Glutamatergic neuron (in vitro differentiated cells): ENCODE results near the gene GMDS. TPM values are rescaled to one million over a fixed set of nuclear protein-coding genes. Genes with fewer than 3 reads are reported as not detected.

Experiments
- DNase-seq: peaks from one replicate; pipeline ENCODE4 v3.0.0; 2022
- H3K27ac Mint-ChIP-seq: one replicate; pipeline ENCODE4 v1.8.0; 2020; ENCODE audit warnings: mild to moderate bottlenecking, mixed read lengths, inconsistent platforms; ENCODE audit not compliant: unreplicated experiment
- H3K27me3 Mint-ChIP-seq: one replicate; pipeline ENCODE4 v1.8.0; 2020; ENCODE audit warnings: mild to moderate bottlenecking, moderate library complexity, mixed read lengths, inconsistent platforms; ENCODE audit not compliant: unreplicated experiment
- H3K36me3 Mint-ChIP-seq: one replicate; pipeline ENCODE4 v1.8.0; 2020; ENCODE audit warnings: mild to moderate bottlenecking, mixed read lengths, inconsistent platforms; ENCODE audit not compliant: unreplicated experiment
- H3K4me1 Mint-ChIP-seq: one replicate; pipeline ENCODE4 v1.8.0; 2020; ENCODE audit warnings: mild to moderate bottlenecking, low read depth, mixed read lengths, inconsistent platforms; ENCODE audit not compliant: unreplicated experiment
- H3K4me3 Mint-ChIP-seq: one replicate; pipeline ENCODE4 v1.8.0; 2020; ENCODE audit warnings: mild to moderate bottlenecking, mixed read lengths, inconsistent platforms; ENCODE audit not compliant: unreplicated experiment
- H3K9me3 Mint-ChIP-seq: one replicate; pipeline ENCODE4 v1.8.0; 2020; ENCODE audit warnings: mild to moderate bottlenecking, moderate library complexity, mixed read lengths, inconsistent platforms; ENCODE audit not compliant: unreplicated experiment
- CTCF ChIP-seq: fragments of 200-600 bp; sonication (generic); IDR thresholded peaks from one replicate; pipeline ENCODE4 v1.5.0; 2021; ENCODE audit not compliant: partially characterized antibody, unreplicated experiment
- total RNA-seq: library from RNA; stranded (reverse); fragmentation: NEBNext Ultra II Directional; extraction: Animal tissue kit (Norgen Biotek cat#: 25700); gene quantifications from one replicate; pipeline ENCODE4 v1.2.1, GENCODE V29; 2021; ENCODE audit not compliant: unreplicated experiment

Gene GMDS
- total RNA-seq, 1 donor from 2014 or later = 8.9 TPM

DNA sequence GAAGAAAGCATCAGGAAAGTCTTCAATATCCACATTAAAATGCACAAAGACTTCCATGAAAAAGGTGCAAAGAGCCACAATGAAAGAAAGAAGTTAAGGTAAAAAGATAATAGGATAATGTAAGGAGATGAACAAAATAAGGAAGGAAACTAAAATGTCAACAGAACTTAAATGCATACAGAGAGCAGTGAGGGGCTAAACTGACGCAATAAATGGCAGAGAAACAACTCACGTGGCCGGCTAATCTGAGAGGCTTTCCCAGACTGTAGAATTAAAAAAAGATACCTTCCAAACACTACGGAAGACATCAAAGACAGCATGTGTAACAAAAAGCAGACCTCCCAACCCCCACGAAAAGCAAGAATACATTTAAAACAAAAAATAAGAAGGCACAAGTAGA is 73.7 kb downstream of the GMDS start:
- no peak overlapping the region for H3K4me3 Mint-ChIP-seq
- H3K4me1 Mint-ChIP-seq = peaks cover 15% of the 10 kb centered on the region
- no peaks in the 10 kb centered on the region for H3K9me3 Mint-ChIP-seq
- H3K27ac Mint-ChIP-seq = no peak overlapping the region
- TF ChIP-seq CTCF = no peak
- no peak for DNase-seq
- no peaks in the 10 kb centered on the region for H3K27me3 Mint-ChIP-seq
- no peaks in the 10 kb centered on the region for H3K36me3 Mint-ChIP-seq

GRCh38 chr6:2168480-2168879 is 76.9 kb downstream of the GMDS start:
- H3K4me1 Mint-ChIP-seq = peaks cover 3% of the 10 kb centered on the region
- H3K27ac Mint-ChIP-seq = no peak overlapping the region
- no peak for TF ChIP-seq CTCF
- H3K27me3 Mint-ChIP-seq = no peaks in the 10 kb centered on the region
- H3K4me3 Mint-ChIP-seq = no peak overlapping the region
- peaks cover under 1% of the 10 kb centered on the region for H3K36me3 Mint-ChIP-seq
- no peak for DNase-seq
- no peaks in the 10 kb centered on the region for H3K9me3 Mint-ChIP-seq

GRCh38 chr6:2166717-2167116 is 78.7 kb downstream of the GMDS start:
- Mint-ChIP-seq H3K4me3 (no peak overlapping the region), H3K4me1 (peaks cover 3% of the 10 kb centered on the region), H3K36me3 (peaks cover 5% of the 10 kb centered on the region), H3K27ac (no peak overlapping the region), H3K27me3 (no peaks in the 10 kb centered on the region), H3K9me3 (no peaks in the 10 kb centered on the region)
- DNase-seq = no peak
- TF ChIP-seq CTCF = no peak

DNA sequence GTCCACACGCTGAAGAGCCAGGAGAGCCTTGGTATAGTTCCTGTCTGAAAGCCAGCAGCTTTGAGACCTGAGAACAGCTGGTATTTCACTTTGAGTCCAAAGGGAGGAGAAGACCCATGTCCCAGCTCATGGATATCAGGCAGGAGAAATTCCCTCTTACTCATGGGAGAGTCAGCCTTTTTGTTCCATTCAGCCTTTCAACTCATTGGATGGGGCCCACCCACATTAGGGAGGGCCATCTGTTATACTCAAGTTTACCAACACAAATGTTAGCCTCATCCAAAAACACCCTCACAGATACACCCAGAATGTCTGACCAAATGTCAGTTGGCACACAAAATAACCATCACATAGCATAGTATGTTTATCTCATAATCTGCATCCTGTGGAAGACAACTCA is 80.1 kb downstream of the GMDS start:
- no peak for DNase-seq
- TF ChIP-seq CTCF = no peak
- no peaks in the 10 kb centered on the region for H3K4me1 Mint-ChIP-seq
- H3K9me3 Mint-ChIP-seq = no peaks in the 10 kb centered on the region
- no peak overlapping the region for H3K27ac Mint-ChIP-seq
- no peak overlapping the region for H3K4me3 Mint-ChIP-seq
- H3K36me3 Mint-ChIP-seq = peaks cover 5% of the 10 kb centered on the region
- H3K27me3 Mint-ChIP-seq = no peaks in the 10 kb centered on the region

DNA sequence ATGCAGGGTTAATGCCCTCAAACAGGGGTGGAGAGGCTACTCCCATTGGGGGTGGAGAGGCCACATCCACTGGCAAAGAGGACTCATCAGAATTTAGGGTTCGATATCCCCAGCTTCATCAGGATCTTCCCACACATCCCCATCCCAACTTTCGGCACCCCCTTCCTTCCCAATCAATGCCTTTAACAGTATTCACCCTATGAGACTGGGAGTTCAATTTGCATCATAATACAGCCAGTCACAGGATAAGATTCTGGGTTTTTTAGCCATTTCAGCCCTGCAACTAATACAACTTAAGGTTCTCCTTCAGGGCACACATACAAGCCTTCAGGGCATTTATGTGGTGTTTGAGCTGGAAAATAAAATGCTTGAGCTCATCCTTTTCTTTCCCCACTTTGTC is 80.9 kb downstream of the GMDS start:
- no peak for DNase-seq
- H3K4me3 Mint-ChIP-seq = no peak overlapping the region
- no peak overlapping the region for H3K27ac Mint-ChIP-seq
- H3K27me3 Mint-ChIP-seq = no peaks in the 10 kb centered on the region
- peaks cover 5% of the 10 kb centered on the region for H3K36me3 Mint-ChIP-seq
- no peak for TF ChIP-seq CTCF
- no peaks in the 10 kb centered on the region for H3K4me1 Mint-ChIP-seq
- no peaks in the 10 kb centered on the region for H3K9me3 Mint-ChIP-seq
